Measurements from ENCODE around the gene GRID2.
"Not testable (repeated sequence)": the region's sequence is repeated elsewhere in the genome, so short reads cannot be mapped to it uniquely, and the experiment has no call there.

GRID2 gene

DNA sequence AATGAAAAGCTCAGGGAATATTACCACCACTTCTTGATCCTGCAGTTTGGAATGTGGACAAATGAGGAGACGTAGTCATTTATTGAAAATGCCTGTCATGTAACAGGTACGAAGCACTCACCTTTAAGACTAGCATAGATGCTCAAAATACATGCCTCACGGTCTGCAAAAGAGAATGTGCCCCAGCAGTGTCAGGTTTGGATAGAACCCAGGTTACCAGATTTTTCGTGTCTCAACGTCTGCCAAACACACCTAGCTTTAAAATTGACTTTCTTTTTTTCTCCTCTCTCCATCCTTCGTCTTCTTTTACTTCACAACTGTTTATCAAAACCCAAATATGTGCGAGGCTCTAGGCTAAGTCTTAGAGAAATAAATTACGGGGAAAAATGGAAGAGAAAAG, 918.0 kb downstream of the GRID2 start:
- no peak for DNase-seq

DNA sequence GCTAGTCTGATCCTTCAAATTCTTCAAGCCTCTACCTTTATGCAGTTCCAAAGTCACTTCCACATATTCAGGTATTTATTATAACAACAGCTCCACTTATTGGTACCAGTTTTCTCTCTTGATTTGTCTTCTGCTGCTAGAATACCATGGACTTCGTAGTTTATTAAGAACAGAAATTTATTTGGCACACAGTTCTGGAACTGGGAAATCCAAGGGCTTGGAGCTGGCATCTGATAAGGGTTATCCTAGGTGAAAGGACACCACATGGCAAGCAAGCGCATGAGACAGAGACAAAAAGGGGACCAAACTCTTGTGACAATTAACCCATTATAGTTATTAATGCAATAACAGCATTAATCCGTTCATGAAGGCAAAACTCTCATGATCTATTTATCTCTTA, 924.3 kb downstream of the GRID2 start:
- DNase-seq: no peak

DNA sequence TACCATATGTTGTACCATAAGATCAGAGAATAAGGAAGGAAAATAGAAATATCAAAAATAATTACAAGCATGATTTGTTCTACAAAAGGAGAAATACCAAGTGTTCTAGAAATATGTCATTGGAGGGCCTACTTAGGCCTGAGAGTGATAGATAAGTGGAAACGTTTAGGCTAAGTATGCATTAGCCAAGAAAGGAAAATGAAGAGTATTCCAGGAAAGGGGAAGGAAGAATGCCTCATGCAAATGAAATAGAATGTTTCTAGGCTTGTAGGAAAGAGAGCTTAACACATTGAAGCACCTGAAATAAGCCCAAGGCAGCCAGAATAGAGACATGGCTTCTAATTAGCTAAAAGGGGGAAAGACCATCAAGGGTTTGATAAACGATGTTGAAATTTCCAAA, 929.1 kb downstream of the GRID2 start:
- no peak for DNase-seq

DNA sequence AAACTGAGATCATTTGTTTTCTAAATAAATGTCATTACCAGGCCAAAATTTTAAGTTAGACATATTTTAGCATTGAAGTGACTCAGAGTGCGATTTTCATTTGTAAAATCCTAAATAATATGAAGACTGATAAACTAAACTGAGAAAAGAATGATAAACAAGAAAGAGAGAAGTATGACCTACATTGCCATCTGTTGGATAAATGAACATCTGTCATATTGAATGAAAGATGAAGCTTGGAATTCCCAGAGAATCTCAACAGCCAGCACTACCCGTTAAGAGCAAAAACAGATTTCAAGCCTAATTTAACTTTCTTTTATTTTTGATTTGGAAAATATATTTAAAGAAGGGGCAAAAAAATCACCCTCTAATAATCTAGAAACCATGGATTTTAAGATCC, 933.8 kb downstream of the GRID2 start:
- DNase-seq: no peak

DNA sequence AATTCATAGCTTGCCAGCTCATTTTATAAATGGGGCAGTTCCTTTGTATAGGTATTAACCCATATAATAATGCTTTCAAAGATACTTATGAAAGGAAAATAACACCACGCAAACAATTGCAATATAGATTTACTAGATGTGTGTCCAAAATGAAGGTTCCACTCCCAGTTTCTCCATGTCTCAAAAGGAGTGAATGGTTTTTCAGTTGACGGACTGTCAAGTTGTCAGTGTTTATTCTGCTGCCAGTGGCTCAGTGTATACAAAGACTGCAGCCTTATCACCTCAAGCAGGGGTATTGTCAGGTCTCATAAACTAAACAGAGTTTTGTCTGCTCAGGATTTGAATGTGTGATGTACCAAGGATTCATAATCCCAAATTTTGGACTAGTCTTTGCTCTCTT, 939.5 kb downstream of the GRID2 start:
- DNase-seq: no peak

DNA sequence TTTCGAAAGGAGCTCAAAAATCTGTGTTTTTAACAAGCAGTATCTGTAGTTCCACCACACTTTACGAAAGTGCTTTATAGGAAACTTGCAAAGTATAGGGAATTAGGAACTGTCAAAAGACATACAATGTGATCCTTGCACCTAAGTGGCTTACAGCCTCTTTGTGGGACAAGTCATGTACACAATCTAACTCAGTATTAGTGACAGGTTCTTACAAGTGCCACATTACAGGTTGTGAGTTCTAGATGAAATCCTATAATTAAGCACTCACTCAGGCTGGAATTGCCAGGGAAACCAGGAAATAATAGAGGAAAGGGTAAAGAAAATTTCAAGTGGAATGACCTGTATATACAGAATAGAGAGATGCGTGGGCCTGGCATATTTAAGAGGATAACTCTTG, 957.4 kb downstream of the GRID2 start:
- DNase-seq: no peak

DNA sequence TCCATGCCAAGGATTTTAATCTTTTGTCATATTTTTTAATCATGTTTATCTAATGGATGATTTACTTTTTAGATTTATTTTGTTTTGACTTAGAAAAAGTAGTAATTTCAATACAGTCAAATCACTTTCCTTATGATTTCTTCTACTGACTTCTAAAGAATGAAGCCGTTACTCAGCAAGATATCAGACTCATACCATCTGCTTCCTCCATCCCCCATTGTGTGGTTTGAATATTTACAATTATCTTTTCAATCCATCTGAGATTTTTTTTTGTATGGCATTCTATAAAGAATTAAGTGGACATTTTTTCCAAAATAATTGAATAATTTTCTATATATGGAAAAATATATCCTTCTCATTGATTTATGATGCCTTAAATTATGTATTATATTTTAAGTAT, 959.4 kb downstream of the GRID2 start:
- DNase-seq: no peak

DNA sequence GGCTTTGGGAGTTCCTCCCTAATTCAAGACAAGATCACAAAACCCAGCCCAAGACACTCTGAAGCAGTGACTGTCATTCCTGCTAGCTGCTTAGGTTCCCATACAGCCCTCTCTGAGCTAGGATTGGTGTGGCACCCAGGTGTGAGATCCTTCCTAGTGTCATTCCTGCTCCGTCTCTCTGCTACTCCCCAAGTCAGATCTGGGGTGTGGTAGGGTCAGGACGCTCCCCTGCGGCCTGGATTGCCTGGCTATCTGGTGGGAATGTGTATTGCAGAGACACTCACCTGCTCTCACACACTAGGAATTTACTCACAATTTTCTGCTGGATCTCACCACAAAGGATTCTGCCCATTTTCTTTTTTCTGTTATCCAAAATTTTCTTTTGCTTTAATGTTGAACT, 964.0 kb downstream of the GRID2 start:
- no peak for DNase-seq

DNA sequence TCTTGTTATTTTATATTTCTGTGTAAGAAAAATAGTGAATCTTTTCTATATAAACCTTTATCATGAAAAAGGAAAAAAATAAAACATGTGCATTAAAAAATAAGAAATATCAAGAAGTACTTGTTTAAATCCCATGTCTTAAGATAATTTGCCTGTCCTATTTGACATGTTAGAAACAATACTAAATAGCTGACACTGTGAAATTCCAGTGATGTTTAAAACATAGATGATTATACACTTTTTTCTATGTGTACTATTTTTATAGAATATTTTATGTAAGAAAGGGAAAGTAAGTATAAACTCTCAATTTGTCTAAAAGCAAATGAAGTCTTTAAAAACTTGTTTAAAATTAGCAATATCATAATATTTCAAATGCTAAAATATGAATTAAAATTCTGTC, 981.6 kb downstream of the GRID2 start:
- no peak for DNase-seq

DNA sequence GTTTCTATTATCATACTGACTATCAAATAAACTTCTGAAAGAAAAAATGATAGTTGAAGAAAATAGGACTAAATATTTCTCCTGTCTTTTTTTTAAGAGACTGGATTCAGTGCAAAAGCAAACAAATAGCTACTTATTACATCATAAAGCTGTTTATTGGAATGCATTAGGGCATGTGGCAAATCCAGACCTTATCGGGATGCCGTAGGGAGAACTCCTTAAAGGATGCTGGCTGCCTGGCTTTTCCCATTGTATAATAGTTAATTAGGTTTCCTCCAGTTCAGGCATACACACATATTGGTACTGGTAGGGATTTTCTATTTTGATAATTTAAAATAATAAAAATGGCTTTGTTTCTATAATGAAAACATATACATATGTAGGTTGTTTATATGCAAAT, 985.5 kb downstream of the GRID2 start:
- no peak for DNase-seq

DNA sequence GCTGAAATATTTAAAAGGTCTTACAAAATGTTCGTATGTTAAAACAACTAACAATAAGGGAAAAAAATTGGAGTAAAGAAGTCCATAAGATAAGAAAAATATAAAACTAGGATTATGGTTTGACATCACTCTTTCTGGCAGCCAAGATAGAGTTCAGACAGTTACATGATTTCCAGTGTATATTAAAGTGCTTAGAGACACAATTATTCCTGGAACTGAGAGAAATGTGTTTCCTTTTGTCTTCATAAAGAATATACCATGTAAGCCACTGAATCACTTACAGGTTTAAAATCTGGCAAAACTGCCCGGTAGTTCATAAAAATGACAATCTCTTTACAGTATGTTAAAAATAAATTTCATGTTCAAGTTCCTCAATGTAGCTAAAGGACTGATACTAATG, 986.1 kb downstream of the GRID2 start:
- no peak for DNase-seq

DNA sequence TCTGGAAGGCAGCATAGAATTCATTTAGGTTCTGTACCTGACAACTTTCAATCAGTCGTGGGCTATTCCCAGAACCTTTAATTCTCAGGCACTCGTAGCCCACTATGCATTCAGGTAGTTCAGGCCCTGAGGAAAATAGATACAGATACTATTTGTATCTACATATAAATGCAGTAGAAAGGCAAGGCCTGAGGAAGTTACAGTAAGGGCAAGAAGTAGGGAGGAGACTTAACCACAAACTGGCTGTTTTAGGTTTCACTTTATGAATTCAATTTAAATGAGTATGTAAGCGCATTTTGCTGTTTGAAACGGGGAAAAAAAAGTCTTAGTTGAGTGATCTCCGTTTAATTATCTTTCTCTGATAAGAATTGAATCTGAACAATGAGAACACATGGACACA, 995.4 kb downstream of the GRID2 start:
- no peak for DNase-seq

DNA sequence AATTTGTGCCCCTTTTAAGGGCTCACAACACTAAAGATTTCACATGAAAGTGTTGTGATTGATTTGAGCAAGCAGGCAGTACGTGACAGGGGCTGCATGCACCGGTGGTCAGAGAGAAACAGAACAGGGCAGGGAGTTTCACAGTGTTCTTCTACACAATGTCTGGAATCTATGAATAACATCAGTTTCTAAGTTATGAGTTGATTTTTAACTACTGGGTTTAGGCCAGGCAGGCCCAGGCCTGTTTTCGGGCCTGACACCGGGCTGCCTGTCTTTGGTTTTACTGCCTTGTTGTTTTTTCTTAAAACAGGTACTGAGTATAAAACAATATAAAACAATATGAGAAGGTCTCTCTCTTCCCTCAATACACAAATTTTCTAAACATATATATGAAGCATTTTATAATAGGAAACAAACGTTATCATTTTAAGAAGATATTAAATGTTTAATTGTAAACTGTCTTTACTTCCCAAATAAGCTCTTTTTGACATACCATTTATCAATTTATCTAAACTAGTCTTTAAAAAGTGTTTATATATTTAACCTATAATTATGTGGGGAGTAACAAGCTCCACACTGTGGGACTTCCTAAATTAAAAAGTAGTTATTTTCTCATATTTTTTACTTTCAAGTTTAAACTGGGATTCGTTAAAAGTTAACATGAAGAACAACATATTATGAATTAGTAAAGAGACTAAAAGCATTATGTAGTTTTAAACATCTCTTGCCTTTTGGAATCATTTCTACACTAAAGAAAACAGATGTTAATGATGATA, 997.2 kb downstream of the GRID2 start:
- not testable (repeated sequence) for DNase-seq

DNA sequence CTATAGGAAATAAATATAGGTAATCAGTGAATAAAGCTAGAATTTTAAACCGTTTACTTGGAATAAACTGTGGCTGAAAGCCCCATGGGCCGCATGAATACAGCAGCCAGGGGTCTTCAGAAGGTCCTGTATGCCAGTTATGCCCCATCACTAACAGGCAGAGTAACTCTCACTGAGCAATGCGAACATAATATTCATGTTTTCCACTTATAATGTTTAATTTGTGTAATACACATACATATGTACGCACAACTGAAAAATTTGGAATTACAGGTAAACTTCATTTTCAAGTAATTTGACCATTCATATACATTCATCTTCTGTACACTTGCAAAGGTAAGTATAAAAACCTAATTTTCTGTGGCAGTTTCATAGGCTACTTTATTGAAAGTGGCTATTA, 998.5 kb downstream of the GRID2 start:
- DNase-seq: no peak

DNA sequence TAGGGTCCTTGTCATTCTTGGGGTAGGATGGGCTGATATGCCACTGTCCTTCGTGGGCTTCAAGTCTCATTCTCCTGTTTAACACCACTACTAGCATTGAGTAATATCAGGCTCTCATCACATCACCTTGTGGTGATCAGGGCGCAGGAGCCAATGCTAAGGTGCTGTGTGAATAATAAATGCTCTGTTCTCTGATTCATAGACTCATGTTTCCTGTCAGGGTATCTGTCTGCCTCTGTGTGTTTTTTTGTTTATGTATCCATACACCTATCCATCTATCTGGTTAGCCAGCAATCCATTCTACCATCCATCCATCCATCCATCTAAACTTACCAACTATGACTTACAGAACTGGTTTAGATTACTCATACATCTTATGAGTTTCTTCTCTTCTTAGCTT, 999.7 kb downstream of the GRID2 start:
- no peak for DNase-seq

DNA sequence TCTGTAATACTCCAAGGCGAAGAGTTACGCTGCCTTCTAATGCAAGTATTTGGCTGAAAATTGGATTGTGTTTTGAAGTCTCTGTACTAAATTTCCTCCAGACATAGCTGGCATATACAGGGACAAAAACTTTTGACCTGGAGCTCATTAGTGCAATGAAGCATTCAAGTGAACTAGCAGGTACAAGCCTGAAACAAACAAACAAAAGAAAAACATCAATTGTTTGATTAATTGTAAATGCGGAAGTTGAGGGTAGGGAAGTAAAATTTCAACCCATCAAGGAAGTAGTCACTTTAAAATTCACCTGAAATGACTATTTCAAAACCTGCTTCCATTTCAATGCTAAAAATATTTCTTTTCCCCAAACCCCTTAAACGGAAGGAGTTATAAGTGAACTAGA, 1008.5 kb downstream of the GRID2 start:
- DNase-seq: no peak

DNA sequence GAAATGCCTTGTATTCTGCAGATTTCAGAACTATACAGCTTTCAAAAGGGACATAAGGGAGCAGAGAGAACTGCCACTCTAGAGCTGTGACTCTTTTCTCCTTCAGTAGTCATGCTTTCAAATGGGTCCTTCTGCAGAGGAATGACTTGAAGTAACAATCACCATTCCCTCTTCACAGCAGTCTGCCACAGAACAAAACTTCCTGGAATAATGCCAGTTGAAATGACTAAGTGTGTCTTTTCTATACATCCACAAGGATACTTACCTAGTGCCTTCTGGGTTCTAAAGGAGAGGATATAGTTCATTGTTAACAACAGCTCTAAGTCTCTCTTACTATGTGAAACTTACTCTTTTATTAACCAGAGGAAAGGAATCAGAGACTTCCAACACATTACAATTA, 1009.4 kb downstream of the GRID2 start:
- no peak for DNase-seq

DNA sequence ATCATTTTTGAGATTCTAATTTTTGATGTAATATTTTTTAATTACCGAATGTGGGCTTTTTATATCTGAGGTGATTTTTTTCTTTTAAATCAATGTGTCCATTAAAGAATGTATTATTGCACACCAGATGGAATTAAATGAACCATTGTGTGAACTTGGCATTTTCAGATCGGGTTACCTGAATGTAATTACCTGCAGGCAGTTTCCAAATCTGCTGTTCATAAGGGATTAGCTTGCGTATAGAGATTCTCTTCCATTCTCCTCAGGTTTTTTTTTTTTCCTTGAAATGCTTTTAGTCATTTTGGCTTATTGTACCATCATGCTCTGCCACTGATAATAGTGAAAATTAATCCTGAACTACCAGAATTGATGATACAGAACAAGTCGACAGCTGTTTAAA, 1013.3 kb downstream of the GRID2 start:
- DNase-seq: no peak

DNA sequence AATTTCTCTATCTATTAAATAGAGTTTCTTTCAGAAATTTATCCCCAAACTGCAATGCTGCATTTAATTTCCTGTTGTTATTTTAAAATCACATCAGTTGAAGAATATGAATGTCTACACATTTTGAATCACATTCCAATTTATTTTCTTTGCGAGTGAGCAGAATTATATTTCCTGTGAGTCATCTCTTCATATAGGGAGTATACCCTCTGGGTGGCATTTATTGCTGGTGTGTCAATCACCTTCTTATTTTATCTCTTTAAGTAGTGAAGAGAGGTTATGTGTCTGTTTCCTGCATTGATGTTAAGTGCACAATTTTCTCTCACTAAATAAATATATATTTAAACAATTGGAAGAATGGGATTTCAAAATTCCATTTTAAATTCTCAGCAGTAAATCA, 1013.8 kb downstream of the GRID2 start:
- DNase-seq: no peak

DNA sequence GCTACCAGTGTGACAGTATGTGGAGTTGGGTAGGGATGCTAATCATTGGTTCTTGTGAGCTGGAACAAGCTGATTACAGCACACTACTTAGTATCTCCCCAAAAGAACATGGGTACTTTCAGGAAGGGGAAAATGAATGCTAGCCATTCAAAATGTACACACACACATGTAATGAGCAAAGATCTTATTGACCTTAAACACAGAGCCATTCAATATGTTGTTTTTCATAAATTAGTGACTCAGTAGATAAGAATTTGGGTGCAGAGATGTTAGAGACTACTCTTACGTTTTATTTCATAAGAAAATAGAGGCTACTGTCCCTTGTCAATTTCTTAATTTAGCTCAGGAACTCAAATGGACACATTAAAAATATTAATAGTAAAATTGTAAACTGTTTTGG, 1015.3 kb downstream of the GRID2 start:
- no peak for DNase-seq

DNA sequence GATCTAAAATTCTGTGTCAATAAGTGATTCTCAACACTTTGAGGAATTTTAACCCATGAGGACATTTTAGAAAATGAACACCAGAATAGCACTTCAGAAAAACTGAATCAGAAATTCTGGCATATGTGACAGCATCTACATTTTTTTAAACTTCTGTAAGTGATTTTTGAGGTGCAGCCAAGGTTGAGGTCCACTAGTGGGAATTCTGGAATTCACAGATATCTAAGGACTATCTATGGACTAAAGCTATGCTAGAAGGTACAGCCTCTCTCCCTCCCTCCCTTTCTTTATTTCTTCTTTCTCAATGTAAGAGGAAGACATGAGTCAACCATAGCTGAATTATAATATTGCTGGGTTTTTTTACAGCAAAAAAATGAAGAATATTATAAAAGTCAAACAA, 1016.6 kb downstream of the GRID2 start:
- no peak for DNase-seq

DNA sequence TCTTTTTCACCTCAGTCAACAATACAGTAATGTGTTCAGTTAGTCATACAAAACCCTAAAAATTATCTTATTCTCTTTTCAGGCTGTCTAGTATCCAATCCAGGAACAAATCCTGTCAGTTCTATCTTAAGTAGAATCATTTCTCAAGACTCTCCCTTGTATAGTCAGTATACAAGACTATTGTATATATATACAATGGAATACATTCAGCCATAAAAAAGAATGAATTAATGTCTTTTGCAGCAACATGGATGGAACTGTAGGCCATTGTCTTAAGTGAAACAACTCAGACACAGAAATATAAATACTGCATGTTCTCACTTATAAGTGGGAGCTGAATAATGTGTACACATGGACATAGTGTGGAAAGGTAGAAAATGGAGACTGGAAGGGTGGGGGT, 1023.6 kb downstream of the GRID2 start:
- DNase-seq: no peak

DNA sequence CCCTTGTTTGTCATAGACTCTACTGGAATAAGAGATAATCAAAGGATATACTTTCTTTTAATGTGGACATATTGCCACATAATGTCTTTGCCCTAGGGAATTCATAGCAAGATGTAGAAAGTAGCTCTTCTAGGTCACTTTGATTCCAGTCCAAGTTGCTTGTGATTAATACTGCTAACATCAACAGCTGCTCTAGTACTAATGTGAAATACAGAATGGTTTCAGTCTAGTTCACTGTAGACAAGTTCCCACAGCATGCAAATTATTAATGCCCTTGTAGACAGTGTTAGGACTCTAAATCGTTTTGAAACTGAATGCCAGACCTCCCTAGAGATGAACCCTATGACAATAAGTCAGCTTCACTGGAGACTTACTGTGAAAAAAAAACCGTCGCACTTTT, 1030.2 kb downstream of the GRID2 start:
- DNase-seq: no peak

DNA sequence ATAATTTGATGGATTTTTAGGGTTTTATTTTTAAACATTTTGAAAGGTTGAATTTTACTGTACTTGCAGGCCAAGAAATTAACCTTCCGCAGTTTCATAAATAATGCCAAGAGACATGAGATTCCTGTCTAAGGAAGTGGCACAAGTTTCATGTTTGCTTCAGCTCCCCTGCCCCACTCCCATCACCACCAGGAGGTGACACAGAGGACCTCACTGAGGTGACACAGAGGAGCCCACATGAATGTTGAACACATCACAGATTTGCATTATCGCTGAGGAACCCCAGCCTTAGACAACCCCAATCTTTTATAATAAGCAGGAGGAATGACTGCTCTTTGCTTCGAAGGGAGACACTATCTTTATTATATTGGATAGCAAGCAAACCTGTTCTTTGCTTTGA, 1033.4 kb downstream of the GRID2 start:
- no peak for DNase-seq

DNA sequence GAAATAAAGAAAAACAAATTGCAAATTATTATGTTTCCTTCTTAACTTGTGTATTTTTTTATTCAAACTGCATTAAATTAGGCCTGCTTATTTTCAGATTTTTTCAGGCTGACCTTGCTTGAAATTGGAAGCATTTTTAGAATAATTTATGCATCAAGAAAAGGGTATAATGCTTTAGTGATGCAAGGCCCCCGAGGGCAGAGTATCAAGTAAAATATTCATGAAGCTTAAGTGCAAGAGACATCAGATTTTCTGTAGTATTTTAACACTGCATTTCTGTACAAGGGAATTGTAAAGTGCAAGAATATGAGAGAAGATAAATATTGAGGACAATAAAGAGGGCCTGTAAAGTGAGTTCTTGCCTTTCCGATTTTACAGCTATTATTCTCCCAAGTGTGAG, 1039.0 kb downstream of the GRID2 start:
- no peak for DNase-seq

DNA sequence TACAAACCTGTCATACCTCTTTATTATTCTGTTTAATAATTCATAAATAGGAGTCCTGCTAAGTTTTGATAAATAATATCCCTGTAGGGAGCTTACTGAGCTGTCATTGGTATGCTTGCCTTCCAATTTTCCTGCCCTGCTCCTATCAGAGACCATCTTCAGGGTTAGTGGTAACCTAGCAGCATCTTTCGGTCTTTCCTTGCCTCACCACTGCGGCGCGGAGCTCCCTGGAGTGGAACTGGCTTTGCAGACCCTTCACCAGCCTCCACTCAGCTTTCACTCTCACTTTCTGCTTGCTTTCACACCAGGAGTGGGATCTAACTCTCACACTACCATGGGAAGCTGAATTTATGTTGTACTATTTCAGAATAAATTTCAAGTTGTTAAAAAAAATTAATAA, 1043.1 kb downstream of the GRID2 start:
- no peak for DNase-seq
